Bronchial epithelial cell (primary cell): ENCODE data around the gene PHLDA2. TPM values are rescaled to one million over a fixed set of nuclear protein-coding genes. Genes with fewer than 3 reads are reported as not detected.

Experiments used
- DNase-seq: peaks from one replicate; pipeline ENCODE4 v3.0.0-alpha.2; 2010; ENCODE audit warnings: low read depth
- FAIRE-seq: peaks from 2 replicates; lab custom pipeline; 2011; peaks lifted over from hg19 to GRCh38; lab: Jason Lieb, UNC
- H3K27me3 ChIP-seq: 2 replicates; pipeline ENCODE4 v1.5.1; 2011; ENCODE audit warnings: low read length; ENCODE audit not compliant: control insufficient read depth, insufficient read depth
- H3K36me3 ChIP-seq: 2 replicates; pipeline ENCODE4 v1.5.1; 2011; ENCODE audit warnings: low read length; ENCODE audit not compliant: control insufficient read depth, insufficient read depth
- H3K4me3 ChIP-seq: 2 replicates; pipeline ENCODE4 v1.5.1; 2011; ENCODE audit warnings: mild to moderate bottlenecking, low read depth, low read length, control low read depth
- total RNA-seq: library from RNA; depleted of rRNA; stranded (reverse); fragments of >200 nt; gene quantifications from 2 replicates; pipeline ENCODE4 v1.2.1, GENCODE V29; 2014
- TF ChIP-seq, protein P1 (sequence below): IDR thresholded peaks from 2 replicates; pipeline ENCODE4 v1.5.1; 2011; ENCODE audit warnings: mild to moderate bottlenecking, moderate library complexity, low read length, control low read depth, inconsistent platforms; ENCODE audit not compliant: insufficient read depth, severe bottlenecking

PHLDA2 gene
- total RNA-seq, 1 donor from 2014 or later = 5.0 TPM

DNA sequence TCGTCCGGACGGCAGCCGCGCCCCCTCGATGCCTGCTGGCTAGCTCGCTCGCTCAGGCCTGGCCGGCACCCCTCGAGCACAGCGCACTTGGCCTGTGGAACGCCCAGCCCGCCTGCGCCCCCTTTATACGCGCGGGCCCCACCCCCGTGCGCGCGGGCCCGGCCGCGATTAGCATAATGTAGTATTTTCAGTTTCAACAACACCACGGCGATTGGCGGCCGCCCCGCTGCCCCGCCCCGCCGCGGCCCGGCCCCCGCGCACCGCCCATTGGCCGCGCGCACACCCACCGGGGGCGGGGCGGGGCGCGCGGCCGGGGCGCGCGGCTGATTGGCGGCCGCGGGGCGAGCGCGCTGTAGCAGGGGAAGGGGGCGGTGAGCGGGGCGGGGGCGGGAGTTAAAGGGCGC is 43.5 kb downstream of the PHLDA2 start, which contains the start of gene CDKN1C:
CDKN1C (minus strand) TSS at position 98 of the 404 bp plus-strand sequence. CDS start 319 bp downstream, outside the sequence.
- peak within 1 kb of the TSS; percentile 62 for H3K4me3 ChIP-seq
- peaks cover 2% of the 10 kb centered on the region for H3K27me3 ChIP-seq
- no peak for DNase-seq
- FAIRE-seq = no peak
- H3K36me3 ChIP-seq = no peaks in the 10 kb centered on the region
- TF ChIP-seq, protein P1, sequence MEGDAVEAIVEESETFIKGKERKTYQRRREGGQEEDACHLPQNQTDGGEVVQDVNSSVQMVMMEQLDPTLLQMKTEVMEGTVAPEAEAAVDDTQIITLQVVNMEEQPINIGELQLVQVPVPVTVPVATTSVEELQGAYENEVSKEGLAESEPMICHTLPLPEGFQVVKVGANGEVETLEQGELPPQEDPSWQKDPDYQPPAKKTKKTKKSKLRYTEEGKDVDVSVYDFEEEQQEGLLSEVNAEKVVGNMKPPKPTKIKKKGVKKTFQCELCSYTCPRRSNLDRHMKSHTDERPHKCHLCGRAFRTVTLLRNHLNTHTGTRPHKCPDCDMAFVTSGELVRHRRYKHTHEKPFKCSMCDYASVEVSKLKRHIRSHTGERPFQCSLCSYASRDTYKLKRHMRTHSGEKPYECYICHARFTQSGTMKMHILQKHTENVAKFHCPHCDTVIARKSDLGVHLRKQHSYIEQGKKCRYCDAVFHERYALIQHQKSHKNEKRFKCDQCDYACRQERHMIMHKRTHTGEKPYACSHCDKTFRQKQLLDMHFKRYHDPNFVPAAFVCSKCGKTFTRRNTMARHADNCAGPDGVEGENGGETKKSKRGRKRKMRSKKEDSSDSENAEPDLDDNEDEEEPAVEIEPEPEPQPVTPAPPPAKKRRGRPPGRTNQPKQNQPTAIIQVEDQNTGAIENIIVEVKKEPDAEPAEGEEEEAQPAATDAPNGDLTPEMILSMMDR = no peak

DNA sequence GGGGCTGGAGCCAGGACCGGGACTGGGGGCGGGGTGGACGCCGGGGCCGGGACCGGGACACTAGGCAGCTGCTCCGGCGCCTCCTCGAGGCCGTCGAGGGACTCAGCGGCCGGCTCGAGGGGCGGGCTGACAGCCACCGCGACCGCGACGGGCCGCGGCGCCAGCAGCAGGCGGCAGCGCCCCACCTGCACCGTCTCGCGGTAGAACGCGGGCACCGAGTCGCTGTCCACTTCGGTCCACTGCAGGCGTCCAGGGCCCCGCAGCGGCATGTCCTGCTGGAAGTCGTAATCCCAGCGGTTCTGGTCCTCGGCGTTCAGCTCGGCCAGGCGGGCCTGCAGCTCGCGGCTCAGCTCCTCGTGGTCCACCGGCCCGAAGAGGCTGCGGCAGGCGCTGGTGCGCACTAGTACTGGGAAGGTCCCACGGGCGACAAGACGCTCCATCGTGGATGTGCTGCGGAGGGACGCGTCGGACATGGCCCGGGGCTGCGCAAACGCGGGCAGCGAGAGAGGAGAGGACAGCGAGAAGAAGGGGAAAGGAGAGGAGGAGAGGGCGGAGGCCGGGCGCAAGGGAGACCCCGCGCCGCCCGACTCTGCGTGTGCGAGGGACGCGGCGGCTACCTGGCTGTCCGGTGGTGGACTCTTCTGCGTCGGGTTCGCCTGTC is 44.1 kb downstream of the PHLDA2 start:
- peak overlapping the region; percentile 62 for H3K4me3 ChIP-seq
- TF ChIP-seq, protein P1 = peak; percentile 29
- DNase-seq (no peak), FAIRE-seq (no peak)
- peaks cover 2% of the 10 kb centered on the region for H3K27me3 ChIP-seq
- H3K36me3 ChIP-seq = no peaks in the 10 kb centered on the region

DNA sequence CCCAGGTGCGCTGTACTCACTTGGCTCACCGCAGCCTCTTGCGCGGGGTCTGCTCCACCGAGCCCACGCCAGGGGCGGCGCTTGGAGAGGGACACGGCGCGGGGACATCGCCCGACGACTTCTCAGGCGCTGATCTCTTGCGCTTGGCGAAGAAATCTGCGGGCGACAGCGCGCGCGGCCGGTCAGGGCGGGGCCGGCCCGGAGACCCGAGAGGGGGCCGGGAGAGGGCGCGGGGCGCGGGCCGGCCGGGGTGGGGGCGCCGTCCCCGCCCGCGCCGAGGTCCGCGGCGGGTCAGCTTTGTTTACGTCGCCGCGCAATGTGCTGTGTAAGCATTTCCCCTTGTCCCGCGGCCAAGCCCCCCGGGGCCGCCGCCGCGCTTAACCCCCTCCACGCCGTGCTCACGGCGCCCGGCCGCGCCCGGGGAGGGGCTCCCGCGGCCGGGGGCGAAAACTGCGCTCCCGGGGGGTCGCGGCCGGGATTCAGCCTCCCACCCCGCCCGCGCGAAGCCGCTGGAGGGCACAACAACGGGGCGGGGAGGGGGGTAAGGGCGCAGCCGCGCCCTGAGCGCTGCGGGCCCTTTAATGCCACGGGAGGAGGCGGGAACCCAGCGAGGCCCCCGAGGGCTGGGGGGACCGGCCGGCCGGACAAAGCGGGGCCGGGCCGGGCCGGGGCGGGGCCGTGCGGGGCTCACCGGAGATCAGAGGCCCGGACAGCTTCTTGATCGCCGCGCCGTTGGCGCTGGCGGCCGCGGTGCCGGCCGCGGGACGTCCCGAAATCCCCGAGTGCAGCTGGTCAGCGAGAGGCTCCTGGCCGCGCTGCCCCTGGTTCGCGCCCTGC is 45.0 kb downstream of the PHLDA2 start:
- H3K27me3 ChIP-seq = peaks cover 2% of the 10 kb centered on the region
- FAIRE-seq (no peak), DNase-seq (no peak)
- peak overlapping the region; percentile 40 for H3K4me3 ChIP-seq
- H3K36me3 ChIP-seq = no peaks in the 10 kb centered on the region
- TF ChIP-seq, protein P1 = no peak

DNA sequence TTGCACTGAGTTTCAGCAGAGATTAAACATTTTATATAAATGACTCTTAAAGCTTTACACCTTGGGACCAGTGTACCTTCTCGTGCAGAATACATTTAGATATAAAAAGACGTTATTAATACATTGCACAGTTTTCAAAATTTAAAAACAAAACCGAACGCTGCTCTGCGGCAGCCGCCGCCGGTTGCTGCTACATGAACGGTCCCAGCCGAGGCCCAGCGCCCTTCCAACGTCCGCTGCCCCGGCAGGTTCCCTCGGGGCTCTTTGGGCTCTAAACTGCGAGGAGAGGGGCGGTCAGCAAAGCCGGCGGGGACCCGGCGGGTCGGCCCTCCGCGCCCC is 45.6 kb downstream of the PHLDA2 start:
- FAIRE-seq (no peak), DNase-seq (no peak)
- TF ChIP-seq, protein P1 = no peak
- Histone ChIP-seq H3K36me3 (no peaks in the 10 kb centered on the region), H3K4me3 (peak overlapping the region; percentile 40), H3K27me3 (peaks cover 2% of the 10 kb centered on the region)

DNA sequence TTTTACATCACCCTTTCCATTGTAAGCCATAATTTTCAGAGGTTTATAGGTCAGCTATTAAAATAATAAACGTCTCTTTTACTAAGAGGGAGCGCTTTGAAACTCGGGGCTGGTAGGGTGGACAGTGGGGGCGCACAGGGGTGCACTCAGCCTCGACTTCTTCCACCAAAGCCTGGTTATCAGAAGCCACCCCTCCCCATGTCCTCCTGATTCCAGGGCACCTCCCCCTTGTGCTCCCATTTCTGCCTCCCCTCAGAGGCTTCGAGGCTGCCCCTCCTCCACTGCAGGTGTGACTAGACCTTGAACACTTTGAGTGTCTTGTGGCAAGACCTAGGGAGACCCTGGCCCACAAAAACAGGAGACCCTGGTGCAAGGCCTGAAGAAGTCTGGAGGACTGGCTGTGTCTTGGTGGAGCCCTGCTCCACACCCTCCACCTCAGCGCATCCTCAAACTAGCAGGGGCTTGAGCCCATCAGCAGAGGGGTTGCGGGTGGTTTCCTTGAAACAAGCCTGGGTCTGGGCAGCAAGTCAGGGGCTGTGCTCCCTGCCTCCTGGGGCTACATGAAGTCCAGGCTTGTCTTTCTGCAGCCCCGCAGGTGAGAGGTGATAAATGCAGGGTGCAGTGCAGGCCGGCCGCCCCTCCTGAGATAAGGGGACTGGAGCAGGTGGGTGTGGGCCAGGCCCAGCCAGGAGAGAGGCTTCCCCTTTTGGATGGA is 46.7 kb downstream of the PHLDA2 start:
- FAIRE-seq (no peak), DNase-seq (no peak)
- Histone ChIP-seq H3K36me3 (no peaks in the 10 kb centered on the region), H3K27me3 (peaks cover 2% of the 10 kb centered on the region), H3K4me3 (no peak overlapping the region)
- TF ChIP-seq, protein P1 = no peak
